ENCODE measurements around the gene CNNM2.

DNA sequence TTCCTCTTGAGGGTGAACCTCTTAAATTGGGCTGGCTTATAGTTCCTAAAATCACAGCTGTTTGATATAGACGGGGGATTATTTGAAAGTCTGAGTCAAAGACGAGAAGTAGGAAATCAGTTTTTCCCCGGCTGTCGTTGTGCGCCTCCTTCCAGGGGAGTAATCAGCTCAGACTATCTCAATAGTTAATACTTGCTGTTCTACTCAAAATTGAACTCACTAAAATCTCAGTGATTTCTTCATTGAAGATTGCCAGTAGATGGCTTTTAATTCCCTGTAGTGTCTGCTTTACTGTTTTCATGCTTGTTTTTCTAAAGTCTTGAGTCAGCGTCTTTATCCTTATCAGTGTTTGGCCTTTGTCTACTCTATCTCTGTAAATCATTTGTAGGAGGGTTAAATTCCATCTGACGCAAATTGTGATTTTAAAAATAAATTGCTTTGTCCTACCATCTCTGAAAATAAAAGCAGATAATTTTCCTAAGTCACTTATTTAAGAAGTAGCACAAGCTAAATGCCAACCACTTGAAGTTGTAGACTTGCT, 47.3 kb downstream of the CNNM2 start:
- TF ChIP-seq ZNF274 (IDR thresholded peaks at IDR 0.05; ENCODE audit: low read depth, low read length) (no peak), YY1 (IDR thresholded peaks at IDR 0.05; ENCODE audit: insufficient read depth, insufficient read length) (no peak), SUZ12 (IDR thresholded peaks at IDR 0.05; ENCODE audit: extremely low read depth, insufficient read depth, insufficient read length) (no peak)
